K562 (cell line): ENCODE results near the gene SMG5.
"Not testable (repeated sequence)": the region's sequence is repeated elsewhere in the genome, so short reads cannot be mapped to it uniquely, and the experiment has no call there.

Experiments
- DPF2 ChIP-seq: fragments of 450-650 bp; IDR thresholded peaks from 2 replicates; pipeline ENCODE4 v1.6.1; 2016
- EZH2 ChIP-seq: IDR thresholded peaks from 2 replicates; pipeline ENCODE4 v1.6.1; 2012; ENCODE audit warnings: low read depth, mild to moderate bottlenecking, inconsistent platforms, low read length, borderline replicate concordance
- HMG20B ChIP-seq: fragments of 250-450 bp; sonication (Bioruptor Pico); IDR thresholded peaks from 2 replicates; pipeline ENCODE4 v1.5.0; 2021; ENCODE audit warnings: mild to moderate bottlenecking
- MEF2D ChIP-seq: conservative IDR thresholded peaks from 2 replicates; pipeline ENCODE4 v1.6.1; 2016; ENCODE audit warnings: low read depth, missing genetic modification characterization, missing compliant biosample characterization
- NR2C1 ChIP-seq, 2 experiments: fragments of 450-650 bp; IDR thresholded peaks; 2 replicates each; pipeline ENCODE4 v1.6.1; 2017; ENCODE audit warnings: mild to moderate bottlenecking in 2 of 2, antibody characterized with exemption in 1 of 2, inconsistent platforms in 1 of 2, missing compliant biosample characterization in 1 of 2, missing genetic modification characterization in 1 of 2
- PHTF2 ChIP-seq: fragments of 250-450 bp; sonication (Bioruptor Pico); IDR thresholded peaks from 2 replicates; pipeline ENCODE4 v1.5.0; 2021; ENCODE audit warnings: mild to moderate bottlenecking
- POLR2AphosphoS5 ChIP-seq: IDR thresholded peaks from 2 replicates; pipeline ENCODE4 v1.6.1; 2011; ENCODE audit warnings: mild to moderate bottlenecking, low read depth, low read length, moderate library complexity; ENCODE audit not compliant: control insufficient read depth, insufficient read depth
- SP1 ChIP-seq: sonication (generic); formaldehyde crosslinking; IDR thresholded peaks from 2 replicates; pipeline ENCODE4 v1.8.1; 2022; ENCODE audit warnings: mild to moderate bottlenecking, missing genetic modification reagents
- TF ChIP-seq, protein P1 (sequence below), 3 experiments: IDR thresholded peaks in 2 of 3; conservative IDR thresholded peaks in 1 of 3; 2 replicates each; pipeline ENCODE4 v1.5.1; 2011 to 2012; ENCODE audit warnings: low read length in 3 of 3, mild to moderate bottlenecking in 3 of 3, control low read depth in 2 of 3, improper control_type of control experiment in 1 of 3, inconsistent platforms in 1 of 3, low read depth in 1 of 3, mixed read lengths in 1 of 3, moderate library complexity in 1 of 3; ENCODE audit not compliant: insufficient read depth in 2 of 3

DNA sequence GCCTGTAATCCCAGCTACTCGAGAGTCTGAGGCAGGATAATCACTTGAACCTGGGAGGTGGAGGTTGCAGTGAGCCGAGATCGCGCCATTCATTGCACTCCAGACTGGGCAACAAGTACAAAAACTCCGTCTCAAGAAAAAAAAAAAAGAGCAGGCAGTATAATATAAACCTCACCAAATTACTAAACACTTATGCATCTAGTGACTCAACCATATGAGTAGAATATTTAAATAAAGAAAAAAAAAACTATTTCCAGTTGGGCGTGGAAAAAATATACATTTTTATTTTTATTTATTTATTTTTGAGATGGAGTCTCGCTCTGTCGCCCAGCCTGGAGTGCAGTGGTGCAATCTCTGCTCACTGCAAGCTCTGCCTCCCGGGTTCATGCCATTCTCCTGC lies 40.6 kb upstream of the SMG5 start:
- TF ChIP-seq SP1 (CRISPR knock-in tag); PHTF2 (CRISPR knock-in tag); DPF2; POLR2AphosphoS5; EZH2; NR2C1 (IDR thresholded peaks at IDR 0.05); NR2C1 (tag; IDR thresholded peaks at IDR 0.05); HMG20B (CRISPR knock-in tag); MEF2D (tag): not testable (repeated sequence)
- TF ChIP-seq, protein P1, sequence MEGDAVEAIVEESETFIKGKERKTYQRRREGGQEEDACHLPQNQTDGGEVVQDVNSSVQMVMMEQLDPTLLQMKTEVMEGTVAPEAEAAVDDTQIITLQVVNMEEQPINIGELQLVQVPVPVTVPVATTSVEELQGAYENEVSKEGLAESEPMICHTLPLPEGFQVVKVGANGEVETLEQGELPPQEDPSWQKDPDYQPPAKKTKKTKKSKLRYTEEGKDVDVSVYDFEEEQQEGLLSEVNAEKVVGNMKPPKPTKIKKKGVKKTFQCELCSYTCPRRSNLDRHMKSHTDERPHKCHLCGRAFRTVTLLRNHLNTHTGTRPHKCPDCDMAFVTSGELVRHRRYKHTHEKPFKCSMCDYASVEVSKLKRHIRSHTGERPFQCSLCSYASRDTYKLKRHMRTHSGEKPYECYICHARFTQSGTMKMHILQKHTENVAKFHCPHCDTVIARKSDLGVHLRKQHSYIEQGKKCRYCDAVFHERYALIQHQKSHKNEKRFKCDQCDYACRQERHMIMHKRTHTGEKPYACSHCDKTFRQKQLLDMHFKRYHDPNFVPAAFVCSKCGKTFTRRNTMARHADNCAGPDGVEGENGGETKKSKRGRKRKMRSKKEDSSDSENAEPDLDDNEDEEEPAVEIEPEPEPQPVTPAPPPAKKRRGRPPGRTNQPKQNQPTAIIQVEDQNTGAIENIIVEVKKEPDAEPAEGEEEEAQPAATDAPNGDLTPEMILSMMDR (IDR thresholded peaks at IDR 0.05 in 2 of 3, conservative IDR thresholded peaks at IDR 0.05 in 1 of 3; ENCODE audit: insufficient read depth in 2 of 3, low read depth in 1 of 3, low read length in 3 of 3): not testable (repeated sequence)
